Measurements from ENCODE around the gene GLS. TPM values are rescaled to one million over a fixed set of nuclear protein-coding genes. Genes with fewer than 3 reads are reported as not detected.

Gene GLS
- total RNA-seq, 3 donors from 2014 or later = 96.7 to 157 (median 133) TPM

DNA sequence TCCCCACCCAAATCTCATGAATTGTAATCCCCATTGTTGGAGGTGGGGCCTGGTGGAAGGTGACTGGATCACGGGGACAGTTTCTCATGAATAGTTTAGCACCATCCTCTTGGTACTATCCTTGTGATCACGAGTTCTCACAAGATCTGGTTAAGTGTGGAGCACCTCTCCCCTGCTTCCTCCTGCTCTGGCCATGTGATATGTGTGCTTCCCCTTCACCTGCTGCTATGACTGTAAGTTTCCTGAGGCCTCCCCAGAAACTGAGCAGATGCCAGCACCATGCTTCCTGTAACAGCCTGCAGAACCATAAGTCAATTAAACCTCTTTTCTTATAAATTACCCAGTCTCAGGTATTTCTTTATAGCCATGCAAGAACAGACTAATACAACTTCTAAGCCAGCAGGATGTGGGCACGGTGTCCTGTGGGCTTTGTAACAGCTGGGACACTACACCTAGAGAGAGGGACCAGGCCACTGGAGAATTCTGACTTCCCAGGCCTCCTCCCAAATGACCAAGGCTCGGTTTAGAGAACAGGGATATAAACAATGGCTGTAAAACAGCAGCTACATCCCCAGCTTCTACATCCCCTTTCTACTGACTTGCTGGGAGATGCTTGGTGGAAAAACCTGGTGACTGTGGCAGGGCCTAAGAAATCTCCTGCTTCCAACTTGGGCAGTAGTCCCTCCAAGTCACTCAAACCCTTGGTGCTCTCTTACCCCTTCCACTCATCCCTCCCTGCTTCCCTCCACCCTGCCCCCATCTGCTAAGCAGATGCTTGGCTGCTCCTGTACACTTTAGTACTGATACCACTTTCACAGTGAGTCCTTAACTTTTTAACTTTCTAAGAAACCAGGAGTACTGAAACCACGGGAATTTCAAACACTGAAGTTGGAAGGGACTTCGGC, 123.0 kb downstream of the GLS start:
- no peaks in the 10 kb centered on the region for H3K9me3 ChIP-seq
- H3K4me3 ChIP-seq = no peak overlapping the region
- no peaks in the 10 kb centered on the region for H3K27me3 ChIP-seq
- intact Hi-C loops (cut with DNase I; ENCODE audit: low total_unique reads) = no loop called here
- H3K27ac ChIP-seq = no peak overlapping the region
- TF ChIP-seq, protein P1, sequence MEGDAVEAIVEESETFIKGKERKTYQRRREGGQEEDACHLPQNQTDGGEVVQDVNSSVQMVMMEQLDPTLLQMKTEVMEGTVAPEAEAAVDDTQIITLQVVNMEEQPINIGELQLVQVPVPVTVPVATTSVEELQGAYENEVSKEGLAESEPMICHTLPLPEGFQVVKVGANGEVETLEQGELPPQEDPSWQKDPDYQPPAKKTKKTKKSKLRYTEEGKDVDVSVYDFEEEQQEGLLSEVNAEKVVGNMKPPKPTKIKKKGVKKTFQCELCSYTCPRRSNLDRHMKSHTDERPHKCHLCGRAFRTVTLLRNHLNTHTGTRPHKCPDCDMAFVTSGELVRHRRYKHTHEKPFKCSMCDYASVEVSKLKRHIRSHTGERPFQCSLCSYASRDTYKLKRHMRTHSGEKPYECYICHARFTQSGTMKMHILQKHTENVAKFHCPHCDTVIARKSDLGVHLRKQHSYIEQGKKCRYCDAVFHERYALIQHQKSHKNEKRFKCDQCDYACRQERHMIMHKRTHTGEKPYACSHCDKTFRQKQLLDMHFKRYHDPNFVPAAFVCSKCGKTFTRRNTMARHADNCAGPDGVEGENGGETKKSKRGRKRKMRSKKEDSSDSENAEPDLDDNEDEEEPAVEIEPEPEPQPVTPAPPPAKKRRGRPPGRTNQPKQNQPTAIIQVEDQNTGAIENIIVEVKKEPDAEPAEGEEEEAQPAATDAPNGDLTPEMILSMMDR (IDR thresholded peaks at IDR 0.05) = no peak
- TF ChIP-seq POLR2A (IDR thresholded peaks at IDR 0.05) = no peak
- no peak for TF ChIP-seq POLR2AphosphoS5 (IDR thresholded peaks at IDR 0.05)
- DNase-seq (ENCODE audit: low spot score in 2 of 2) = no peak
- H3K36me3 ChIP-seq = peaks cover 12% of the 10 kb centered on the region
- no peaks in the 10 kb centered on the region for H3K4me1 ChIP-seq

DNA sequence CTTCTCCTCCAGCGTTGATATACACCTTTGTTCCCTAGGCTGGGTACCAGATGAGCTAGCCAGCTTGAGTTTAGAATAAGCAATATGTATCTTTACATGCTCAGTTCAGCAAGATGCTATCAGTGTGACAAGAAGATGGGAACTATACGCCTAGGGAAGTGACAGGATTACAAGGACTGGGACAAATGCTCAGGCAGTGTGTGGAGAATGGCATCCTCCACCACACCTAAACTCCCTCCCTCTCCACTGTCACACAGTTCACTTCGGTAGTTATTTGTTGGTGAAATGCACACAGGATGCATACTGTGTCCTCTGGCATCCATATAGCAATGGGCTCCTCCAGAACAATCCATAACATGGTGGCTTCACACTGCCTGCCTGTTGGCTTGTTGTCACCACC, 125.7 kb downstream of the GLS start:
- intact Hi-C loops (cut with DNase I; ENCODE audit: low total_unique reads) = no loop called here
- TF ChIP-seq, protein P1 (IDR thresholded peaks at IDR 0.05) = no peak
- no peak for TF ChIP-seq POLR2AphosphoS5 (IDR thresholded peaks at IDR 0.05)
- TF ChIP-seq POLR2A (IDR thresholded peaks at IDR 0.05) = no peak
- H3K4me1 ChIP-seq = no peaks in the 10 kb centered on the region
- peaks cover 12% of the 10 kb centered on the region for H3K36me3 ChIP-seq
- no peaks in the 10 kb centered on the region for H3K27me3 ChIP-seq
- H3K27ac ChIP-seq = no peak overlapping the region
- no peaks in the 10 kb centered on the region for H3K9me3 ChIP-seq
- DNase-seq (ENCODE audit: low spot score in 2 of 2) = no peak
- H3K4me3 ChIP-seq = no peak overlapping the region

DNA sequence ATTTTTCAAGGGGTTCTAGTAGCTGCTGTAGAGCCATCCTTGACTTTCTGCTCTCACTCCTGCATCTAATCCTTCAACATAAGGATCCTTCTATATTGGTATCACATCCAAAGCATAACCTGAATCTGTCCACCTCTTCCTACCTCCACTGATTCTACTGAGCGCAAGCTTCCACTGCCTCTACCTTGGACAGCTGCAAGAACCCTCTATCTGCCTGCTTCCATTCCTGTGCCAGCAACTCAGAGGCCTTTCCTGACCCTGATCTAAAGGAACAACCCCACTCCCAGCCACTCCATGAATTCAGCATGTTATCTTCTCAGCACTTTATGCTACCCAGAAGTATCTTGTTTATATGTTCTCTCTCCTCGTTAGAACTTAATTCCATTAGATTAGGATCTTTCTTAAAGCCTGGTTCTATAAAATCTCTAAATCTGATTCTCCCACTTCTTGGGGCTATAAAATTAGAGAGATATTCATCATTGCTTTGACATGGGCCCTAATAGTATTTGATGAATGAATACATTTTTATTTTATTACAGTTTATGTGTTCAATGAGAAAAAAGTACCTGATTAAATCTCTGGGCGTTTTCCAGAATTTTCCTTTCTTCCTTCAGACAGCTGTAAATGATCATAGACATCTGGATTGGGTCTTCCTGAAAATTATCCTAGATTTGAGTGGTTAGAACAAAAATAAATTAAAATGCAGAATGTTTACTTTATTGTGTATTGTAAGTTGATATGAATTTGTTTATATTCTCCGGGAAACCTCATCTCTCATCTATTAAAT, 126.6 kb downstream of the GLS start:
- Histone ChIP-seq H3K27me3 (no peaks in the 10 kb centered on the region), H3K36me3 (peaks cover 12% of the 10 kb centered on the region), H3K4me1 (no peaks in the 10 kb centered on the region), H3K27ac (no peak overlapping the region), H3K4me3 (no peak overlapping the region), H3K9me3 (no peaks in the 10 kb centered on the region)
- DNase-seq (ENCODE audit: low spot score in 2 of 2) = no peak
- no peak for TF ChIP-seq POLR2A (IDR thresholded peaks at IDR 0.05)
- TF ChIP-seq, protein P1 (IDR thresholded peaks at IDR 0.05) = no peak
- TF ChIP-seq POLR2AphosphoS5 (IDR thresholded peaks at IDR 0.05) = no peak
- intact Hi-C loops (cut with DNase I; ENCODE audit: low total_unique reads) = no loop called here

DNA sequence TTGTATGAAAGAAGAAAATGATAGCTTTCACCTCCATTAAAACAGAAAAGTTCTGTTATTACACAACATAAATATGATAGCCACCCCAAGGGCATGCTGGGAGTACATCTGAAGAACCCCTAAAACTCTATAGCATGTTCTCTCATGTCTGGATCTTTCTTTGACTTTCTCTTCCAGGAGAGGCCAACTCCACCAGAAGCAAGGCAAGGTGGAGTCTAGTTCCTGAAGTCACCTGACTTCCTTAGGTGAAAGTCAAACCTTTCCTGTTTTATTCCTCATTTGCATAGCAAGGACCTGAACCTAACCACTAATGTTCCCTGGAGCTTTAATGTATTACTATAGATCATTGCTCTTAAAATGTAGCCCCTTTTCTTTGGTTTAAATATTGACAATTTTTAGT, 127.7 kb downstream of the GLS start:
- no peak overlapping the region for H3K27ac ChIP-seq
- peaks cover 12% of the 10 kb centered on the region for H3K36me3 ChIP-seq
- intact Hi-C loops (cut with DNase I; ENCODE audit: low total_unique reads) = no loop called here
- no peak for TF ChIP-seq POLR2AphosphoS5 (IDR thresholded peaks at IDR 0.05)
- TF ChIP-seq, protein P1 (IDR thresholded peaks at IDR 0.05) = no peak
- TF ChIP-seq POLR2A (IDR thresholded peaks at IDR 0.05) = no peak
- peaks cover 0 to 6% of the 10 kb centered on the region in 2 donors for H3K4me1 ChIP-seq
- no peak for DNase-seq (ENCODE audit: low spot score in 2 of 2)
- no peaks in the 10 kb centered on the region for H3K9me3 ChIP-seq
- H3K27me3 ChIP-seq = no peaks in the 10 kb centered on the region
- no peak overlapping the region for H3K4me3 ChIP-seq
